ENCODE measurements around the gene SEMA5B.

SEMA5B gene

DNA sequence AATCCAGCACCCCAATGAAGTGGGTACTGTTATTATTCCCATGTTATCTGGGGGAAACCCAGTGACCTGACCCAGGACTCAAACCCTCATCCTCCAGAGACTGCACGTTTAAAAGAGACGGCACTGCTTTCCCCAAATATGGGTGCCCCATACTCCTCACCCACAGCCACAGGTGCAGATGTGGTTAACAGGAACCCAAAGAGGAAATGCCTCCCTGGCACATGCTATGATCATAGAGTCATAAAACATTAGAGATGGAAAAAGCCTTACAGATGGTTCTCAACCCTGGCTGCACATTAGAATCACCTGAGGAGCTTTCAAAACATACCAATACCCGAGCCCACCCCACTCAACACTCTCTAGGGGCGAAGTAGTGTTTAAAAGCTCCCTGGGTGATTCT is 111.5 kb downstream of the SEMA5B start:
- TF ChIP-seq, protein P1, sequence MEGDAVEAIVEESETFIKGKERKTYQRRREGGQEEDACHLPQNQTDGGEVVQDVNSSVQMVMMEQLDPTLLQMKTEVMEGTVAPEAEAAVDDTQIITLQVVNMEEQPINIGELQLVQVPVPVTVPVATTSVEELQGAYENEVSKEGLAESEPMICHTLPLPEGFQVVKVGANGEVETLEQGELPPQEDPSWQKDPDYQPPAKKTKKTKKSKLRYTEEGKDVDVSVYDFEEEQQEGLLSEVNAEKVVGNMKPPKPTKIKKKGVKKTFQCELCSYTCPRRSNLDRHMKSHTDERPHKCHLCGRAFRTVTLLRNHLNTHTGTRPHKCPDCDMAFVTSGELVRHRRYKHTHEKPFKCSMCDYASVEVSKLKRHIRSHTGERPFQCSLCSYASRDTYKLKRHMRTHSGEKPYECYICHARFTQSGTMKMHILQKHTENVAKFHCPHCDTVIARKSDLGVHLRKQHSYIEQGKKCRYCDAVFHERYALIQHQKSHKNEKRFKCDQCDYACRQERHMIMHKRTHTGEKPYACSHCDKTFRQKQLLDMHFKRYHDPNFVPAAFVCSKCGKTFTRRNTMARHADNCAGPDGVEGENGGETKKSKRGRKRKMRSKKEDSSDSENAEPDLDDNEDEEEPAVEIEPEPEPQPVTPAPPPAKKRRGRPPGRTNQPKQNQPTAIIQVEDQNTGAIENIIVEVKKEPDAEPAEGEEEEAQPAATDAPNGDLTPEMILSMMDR (IDR thresholded peaks at IDR 0.05; ENCODE audit: low read depth, low read length, missing control alignments), result no peak
- no peak for DNase-seq (ENCODE audit: extremely low read depth, low read depth)
- H3K4me3 ChIP-seq (replicated peaks; ENCODE audit: low read depth, low read length), result no peak overlapping the region

DNA sequence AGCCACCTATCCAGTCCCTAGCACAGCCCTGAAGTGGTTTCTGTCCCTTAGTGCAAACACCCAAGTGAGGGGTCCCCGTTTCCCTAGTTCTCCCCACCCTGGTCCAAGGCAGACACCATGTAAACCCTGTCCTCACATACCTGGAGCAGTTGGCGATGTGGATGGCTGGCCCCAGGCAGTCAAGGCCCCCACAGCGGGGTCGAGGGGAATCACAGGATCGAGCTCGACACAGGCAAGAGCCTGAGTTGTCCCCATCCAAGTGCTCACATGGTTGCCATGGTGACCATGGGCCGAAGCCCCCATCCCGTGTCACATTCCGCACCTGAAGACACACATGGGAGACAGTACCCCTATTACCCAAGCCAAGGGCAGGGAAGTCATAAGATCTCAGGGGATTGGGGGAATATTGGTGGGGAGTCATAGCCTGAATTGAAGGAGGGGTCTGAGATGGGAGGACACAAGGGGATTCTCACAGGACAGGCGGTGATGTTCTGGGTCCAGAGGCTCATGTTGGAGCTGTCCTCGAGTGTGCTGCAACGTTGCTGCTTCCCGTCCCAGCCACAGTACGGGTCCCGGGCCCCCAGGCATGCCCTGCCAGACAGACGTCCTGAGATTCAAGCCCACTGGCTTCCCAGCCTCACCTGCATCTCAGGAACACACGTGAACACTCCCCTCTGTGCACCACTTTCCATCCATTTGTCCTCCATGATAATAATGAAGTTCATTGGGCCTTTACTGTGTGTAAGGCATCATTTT is 112.1 kb downstream of the SEMA5B start:
- no peak for DNase-seq (ENCODE audit: extremely low read depth, low read depth)
- TF ChIP-seq, protein P1 (IDR thresholded peaks at IDR 0.05; ENCODE audit: low read depth, low read length, missing control alignments), result no peak
- no peak overlapping the region for H3K4me3 ChIP-seq (replicated peaks; ENCODE audit: low read depth, low read length)

DNA sequence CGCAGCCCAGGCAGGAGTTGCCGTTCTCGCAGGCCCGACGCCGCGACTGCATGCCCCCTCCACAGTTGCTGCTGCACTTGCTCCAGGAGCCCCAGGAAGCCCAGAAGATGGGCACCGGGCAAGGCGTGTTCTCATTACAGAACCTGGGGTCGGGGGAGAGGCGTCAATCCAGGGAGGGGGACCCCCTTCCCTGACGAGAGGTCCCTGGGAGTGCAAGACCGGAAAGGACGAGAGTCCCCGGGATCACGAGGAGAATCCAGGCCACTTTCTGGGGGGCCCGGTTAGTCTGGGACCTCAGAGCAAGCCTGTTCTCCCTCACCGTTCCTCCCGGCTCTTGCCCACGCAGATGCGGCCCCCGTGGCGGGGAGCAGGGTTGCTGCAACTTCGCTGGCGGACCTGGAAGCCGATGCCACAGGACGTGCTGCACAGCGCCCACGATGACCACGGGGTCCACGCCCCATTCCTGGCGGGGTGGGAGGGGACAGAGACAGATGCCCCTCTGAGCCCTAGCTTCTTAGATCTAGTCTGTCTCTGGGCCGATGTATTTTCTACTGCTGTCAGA is 113.9 kb downstream of the SEMA5B start:
- no peak overlapping the region for H3K4me3 ChIP-seq (replicated peaks; ENCODE audit: low read depth, low read length)
- DNase-seq (ENCODE audit: extremely low read depth, low read depth), result no peak
- TF ChIP-seq, protein P1 (IDR thresholded peaks at IDR 0.05; ENCODE audit: low read depth, low read length, missing control alignments), result no peak

DNA sequence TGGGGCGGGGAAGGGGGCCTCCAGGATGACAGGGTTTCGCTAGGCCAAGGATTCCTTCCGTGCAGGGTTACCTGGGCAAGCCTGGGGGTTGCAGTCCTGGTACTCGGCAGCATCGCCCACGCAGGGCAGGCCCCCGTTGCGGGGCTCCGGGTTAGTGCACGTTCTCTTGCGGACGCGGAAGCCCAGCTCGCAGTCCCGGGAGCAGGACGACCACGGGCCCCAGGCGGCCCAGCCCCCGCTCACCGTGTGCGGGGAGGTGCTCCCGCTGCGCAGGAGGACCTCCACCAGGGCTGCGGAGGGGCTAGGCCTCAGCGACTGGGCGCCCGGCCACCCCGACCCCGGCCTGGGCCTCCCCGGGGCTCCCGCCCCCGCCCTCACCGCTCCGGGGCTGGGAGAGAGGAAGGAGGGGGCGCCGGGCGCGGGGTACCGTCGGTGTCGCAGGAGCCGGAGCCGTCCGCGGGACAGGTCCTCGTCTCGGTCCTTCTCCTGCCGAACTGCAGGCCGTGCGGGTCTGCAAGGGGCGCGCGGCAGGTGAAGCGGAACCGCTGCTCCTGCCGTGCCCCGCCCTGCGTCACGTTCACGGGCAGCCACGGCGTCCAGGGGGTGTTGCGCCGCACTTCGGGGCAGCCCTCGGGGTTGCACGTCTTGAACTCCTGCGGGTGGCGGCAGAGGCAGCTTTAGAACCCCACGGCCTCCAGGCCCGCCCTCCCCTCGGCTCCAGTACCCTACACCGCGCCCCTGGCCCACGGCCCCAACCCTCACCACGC is 114.6 kb downstream of the SEMA5B start:
- TF ChIP-seq, protein P1 (IDR thresholded peaks at IDR 0.05; ENCODE audit: low read depth, low read length, missing control alignments), result no peak
- DNase-seq (ENCODE audit: extremely low read depth, low read depth), result no peak
- no peak overlapping the region for H3K4me3 ChIP-seq (replicated peaks; ENCODE audit: low read depth, low read length)

DNA sequence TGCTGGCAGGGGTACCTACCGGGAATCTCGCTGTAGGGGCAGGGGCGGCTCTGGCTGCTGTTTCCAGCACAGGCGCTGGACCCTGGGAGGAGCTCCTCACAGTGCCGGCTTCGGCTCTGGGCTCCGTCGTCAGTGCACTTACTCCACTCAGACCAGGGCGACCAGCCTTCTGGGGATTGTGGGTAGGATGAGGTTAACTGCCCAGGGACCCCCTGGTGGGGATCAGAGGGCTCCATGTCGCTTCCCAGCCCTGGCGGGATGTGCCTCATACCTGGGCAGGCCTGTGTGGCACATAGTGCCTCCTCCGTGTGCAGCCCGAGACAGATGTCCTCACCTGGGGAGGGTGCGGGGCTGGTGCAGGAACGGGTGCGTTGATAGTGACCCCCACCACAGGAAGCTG is 115.7 kb downstream of the SEMA5B start:
- no peak overlapping the region for H3K4me3 ChIP-seq (replicated peaks; ENCODE audit: low read depth, low read length)
- TF ChIP-seq, protein P1 (IDR thresholded peaks at IDR 0.05; ENCODE audit: low read depth, low read length, missing control alignments), result no peak
- DNase-seq (ENCODE audit: extremely low read depth, low read depth), result no peak

DNA sequence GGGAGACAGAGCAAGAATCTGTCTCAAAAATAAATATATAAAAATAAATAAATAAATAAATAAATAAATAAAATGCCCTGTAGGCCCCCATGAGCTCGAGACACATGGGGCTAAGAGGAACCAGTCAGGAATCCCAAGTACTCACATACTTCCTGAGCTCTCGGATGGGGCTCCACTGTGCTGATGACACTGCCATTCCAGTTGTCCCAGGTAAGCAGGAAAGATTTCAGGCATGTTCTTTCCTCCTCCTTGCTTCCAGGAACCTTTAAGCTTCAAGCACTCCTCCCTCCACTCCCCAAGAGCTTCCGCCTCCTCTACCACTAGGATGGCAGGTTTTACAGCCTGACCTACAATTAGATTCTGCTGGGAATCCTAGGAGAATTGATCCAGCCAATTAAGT is 119.3 kb downstream of the SEMA5B start:
- TF ChIP-seq, protein P1 (IDR thresholded peaks at IDR 0.05; ENCODE audit: low read depth, low read length, missing control alignments), result no peak
- H3K4me3 ChIP-seq (replicated peaks; ENCODE audit: low read depth, low read length), result no peak overlapping the region
- DNase-seq (ENCODE audit: extremely low read depth, low read depth), result no peak

All from HFF-Myc (cell line).